MM.1S (cell line): ENCODE data around the gene ZNF329.

Source experiments
- DNase-seq: peaks from one replicate; pipeline ENCODE4 v3.0.0-alpha.2; 2015
- H2AFZ ChIP-seq: fragments of 300-600 bp; sonication (generic); 2 replicates; pipeline ENCODE4 v1.6.0; 2016; ENCODE audit warnings: antibody characterized with exemption, low read length
- H3F3A ChIP-seq: fragments of 300-600 bp; sonication (generic); 2 replicates; pipeline ENCODE4 v1.6.1; 2016; ENCODE audit warnings: mild to moderate bottlenecking, antibody characterized with exemption, low read length, moderate library complexity, mixed read lengths; ENCODE audit not compliant: insufficient read depth
- H3K27ac ChIP-seq: fragments of 300-600 bp; sonication (generic); 2 replicates; pipeline ENCODE4 v1.5.1; 2016; ENCODE audit warnings: mild to moderate bottlenecking, low read length
- H3K27me3 ChIP-seq: fragments of 300-600 bp; sonication (generic); replicated peaks from 2 replicates; pipeline ENCODE4 v1.6.0; 2016; ENCODE audit warnings: low read length; ENCODE audit not compliant: insufficient read depth
- H3K36me3 ChIP-seq: fragments of 300-600 bp; sonication (generic); replicated peaks from 2 replicates; pipeline ENCODE4 v1.6.1; 2016; ENCODE audit warnings: mild to moderate bottlenecking, low read length, mixed read lengths; ENCODE audit not compliant: insufficient read depth
- H3K4me1 ChIP-seq: fragments of 300-600 bp; sonication (generic); 2 replicates; pipeline ENCODE4 v1.6.1; 2016; ENCODE audit warnings: low read length, mixed read lengths
- H3K4me2 ChIP-seq: fragments of 300-600 bp; sonication (generic); 2 replicates; pipeline ENCODE4 v1.6.0; 2016; ENCODE audit warnings: low read depth, low read length
- H3K4me3 ChIP-seq: fragments of 300-600 bp; sonication (generic); 2 replicates; pipeline ENCODE4 v1.5.1; 2016; ENCODE audit warnings: low read length, mixed read lengths
- H3K79me2 ChIP-seq: fragments of 300-600 bp; sonication (generic); 2 replicates; pipeline ENCODE4 v1.6.1; 2016; ENCODE audit warnings: mixed run types, low read length, mixed read lengths
- H3K9ac ChIP-seq: fragments of 300-600 bp; sonication (generic); 2 replicates; pipeline ENCODE4 v1.6.1; 2016; ENCODE audit warnings: low read length, mixed read lengths
- H3K9me2 ChIP-seq: fragments of 300-600 bp; sonication (generic); replicated peaks from 2 replicates; pipeline ENCODE4 v1.6.1; 2016; ENCODE audit warnings: mild to moderate bottlenecking, low read length, mixed read lengths; ENCODE audit not compliant: insufficient read depth
- H3K9me3 ChIP-seq: fragments of 300-600 bp; sonication (generic); replicated peaks from 2 replicates; pipeline ENCODE4 v1.6.1; 2016; ENCODE audit warnings: mild to moderate bottlenecking, low read length, mixed read lengths; ENCODE audit not compliant: insufficient read depth
- H4K20me1 ChIP-seq: fragments of 300-600 bp; sonication (generic); 2 replicates; pipeline ENCODE4 v1.6.1; 2016; ENCODE audit warnings: mild to moderate bottlenecking, low read length, moderate library complexity, mixed read lengths; ENCODE audit not compliant: insufficient read depth
- EZH2 ChIP-seq: fragments of 300-600 bp; sonication (generic); optimal IDR thresholded peaks from 2 replicates; pipeline ENCODE3; 2017; ENCODE audit warnings: low read depth, mild to moderate bottlenecking, antibody characterized with exemption, low read length, mixed read lengths
- EZH2phosphoT487 ChIP-seq: fragments of 300-600 bp; sonication (generic); IDR thresholded peaks from 2 replicates; pipeline ENCODE4 v1.6.1; 2018; ENCODE audit warnings: antibody characterized with exemption, low read length
- TF ChIP-seq, protein P1 (sequence below): fragments of 300-600 bp; sonication (generic); IDR thresholded peaks from 2 replicates; pipeline ENCODE4 v1.5.1; 2016; ENCODE audit warnings: antibody characterized with exemption, low read length, mixed read lengths

The ZNF329 gene

DNA sequence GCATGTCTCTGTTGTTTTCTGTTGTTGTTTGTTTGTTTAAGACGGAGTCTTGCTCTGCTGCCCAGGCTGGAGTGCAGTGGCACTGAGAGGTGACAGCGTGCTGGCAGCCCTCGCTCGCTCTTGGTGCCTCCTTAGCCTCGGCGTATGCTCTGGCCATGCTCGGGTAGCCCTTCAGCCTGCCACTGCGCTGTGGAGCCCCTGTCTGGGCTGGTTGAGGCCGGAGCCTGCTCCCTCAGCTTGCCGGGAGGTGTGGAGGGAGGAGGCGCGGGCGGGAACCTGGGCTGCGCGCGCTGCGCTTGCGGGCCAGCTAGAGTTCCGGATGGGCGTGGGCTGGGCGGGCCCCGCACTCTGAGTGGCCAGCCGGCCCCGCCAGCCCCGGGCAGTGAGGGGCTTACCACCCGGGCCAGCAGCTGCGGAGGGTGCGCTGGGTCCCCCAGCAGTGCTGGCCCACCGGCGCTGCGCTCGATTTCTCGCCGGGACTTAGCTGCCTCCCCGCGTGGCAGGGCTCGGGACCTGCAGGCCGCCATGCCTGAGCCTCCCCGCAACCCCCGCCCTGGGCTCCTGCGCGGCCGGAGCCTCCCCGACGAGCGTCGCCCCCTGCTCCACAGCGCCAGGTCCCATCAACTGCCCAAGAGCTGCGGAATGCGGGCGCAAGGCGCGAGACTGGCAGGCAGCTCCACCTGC, 6.6 kb upstream of the ZNF329 start:
- Histone ChIP-seq H3K79me2 (no peaks in the 10 kb centered on the region), H4K20me1 (no peaks in the 10 kb centered on the region), H3K27ac (no peak overlapping the region), H2AFZ (no peak overlapping the region), H3K4me3 (no peak overlapping the region), H3K9me2 (no peaks in the 10 kb centered on the region), H3K9me3 (no peaks in the 10 kb centered on the region), H3K4me2 (no peak overlapping the region), H3F3A (no peaks in the 10 kb centered on the region), H3K27me3 (no peaks in the 10 kb centered on the region), H3K9ac (no peak overlapping the region), H3K4me1 (no peaks in the 10 kb centered on the region), H3K36me3 (no peaks in the 10 kb centered on the region)
- no peak for TF ChIP-seq EZH2
- TF ChIP-seq, protein P1, sequence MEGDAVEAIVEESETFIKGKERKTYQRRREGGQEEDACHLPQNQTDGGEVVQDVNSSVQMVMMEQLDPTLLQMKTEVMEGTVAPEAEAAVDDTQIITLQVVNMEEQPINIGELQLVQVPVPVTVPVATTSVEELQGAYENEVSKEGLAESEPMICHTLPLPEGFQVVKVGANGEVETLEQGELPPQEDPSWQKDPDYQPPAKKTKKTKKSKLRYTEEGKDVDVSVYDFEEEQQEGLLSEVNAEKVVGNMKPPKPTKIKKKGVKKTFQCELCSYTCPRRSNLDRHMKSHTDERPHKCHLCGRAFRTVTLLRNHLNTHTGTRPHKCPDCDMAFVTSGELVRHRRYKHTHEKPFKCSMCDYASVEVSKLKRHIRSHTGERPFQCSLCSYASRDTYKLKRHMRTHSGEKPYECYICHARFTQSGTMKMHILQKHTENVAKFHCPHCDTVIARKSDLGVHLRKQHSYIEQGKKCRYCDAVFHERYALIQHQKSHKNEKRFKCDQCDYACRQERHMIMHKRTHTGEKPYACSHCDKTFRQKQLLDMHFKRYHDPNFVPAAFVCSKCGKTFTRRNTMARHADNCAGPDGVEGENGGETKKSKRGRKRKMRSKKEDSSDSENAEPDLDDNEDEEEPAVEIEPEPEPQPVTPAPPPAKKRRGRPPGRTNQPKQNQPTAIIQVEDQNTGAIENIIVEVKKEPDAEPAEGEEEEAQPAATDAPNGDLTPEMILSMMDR: no peak
- no peak for TF ChIP-seq EZH2phosphoT487
- DNase-seq: no peak

DNA sequence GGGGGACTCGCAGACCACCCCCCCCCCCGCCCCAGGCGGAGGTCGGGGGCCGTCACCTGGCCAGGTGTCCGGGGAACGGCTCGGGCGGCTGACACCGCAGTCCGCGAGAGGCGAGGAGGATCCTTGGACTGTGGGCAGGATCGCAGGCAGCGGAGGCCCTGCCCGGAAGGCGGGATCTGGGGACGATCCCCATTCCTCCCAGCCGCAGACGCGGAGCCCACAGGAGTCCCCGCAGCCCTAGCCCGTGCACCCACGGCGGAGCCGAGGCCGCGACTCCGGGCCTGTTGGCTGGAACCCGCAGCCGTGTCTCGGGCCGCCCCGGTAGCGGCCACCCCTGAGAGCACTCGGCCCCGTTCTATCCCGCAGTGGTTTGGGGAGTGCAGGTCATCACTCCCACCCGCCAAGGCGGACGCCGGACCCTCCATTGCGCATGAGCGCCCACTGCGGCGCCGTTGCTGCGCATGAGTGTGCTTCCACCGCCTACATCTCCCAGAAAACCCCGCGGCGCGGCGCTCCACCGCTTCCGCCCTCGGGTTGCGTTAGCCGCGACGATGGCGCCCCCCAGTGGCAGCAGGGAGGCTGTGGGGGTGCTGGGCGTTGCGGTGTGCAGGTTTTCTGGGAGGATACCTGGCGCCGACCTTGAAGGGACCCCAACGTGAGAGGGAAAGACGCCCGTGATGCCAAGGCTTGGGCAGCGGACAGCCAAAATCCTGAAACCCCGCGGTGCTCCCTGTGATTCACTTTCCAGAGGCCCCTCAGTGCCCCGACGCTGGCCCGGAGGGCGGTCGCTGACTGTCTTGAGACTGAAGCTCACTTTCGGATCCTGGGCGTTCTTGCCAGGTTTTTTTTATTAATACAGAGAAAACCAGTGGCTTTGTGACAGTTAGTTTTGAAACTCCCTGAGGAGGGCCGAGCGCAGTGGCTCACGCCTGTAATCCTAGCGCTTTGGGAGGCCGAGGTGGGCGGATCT, 4.4 kb upstream of the ZNF329 start:
- H3K9me2 ChIP-seq: no peaks in the 10 kb centered on the region

DNA sequence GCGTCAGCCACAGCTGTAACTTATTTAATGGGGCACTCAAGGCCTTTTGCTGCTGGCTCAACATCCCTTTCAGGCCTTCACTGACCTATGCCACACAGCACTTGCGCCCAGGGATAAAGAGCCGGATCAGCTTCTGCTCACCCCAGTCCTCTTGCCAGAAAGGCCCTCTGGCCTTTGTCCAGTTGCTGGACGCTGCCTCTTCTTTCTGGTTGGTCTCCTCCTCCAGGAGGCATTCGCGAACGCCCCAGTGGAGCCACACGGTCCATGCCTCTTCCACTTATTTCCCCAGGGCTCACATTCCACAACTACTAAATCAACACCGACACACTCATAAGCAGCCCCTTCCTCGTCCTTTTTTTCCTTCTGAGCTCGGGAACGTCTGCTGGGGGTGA, 3.7 kb upstream of the ZNF329 start:
- Histone ChIP-seq H3K79me2 (no peaks in the 10 kb centered on the region), H3K4me3 (no peak overlapping the region), H4K20me1 (no peaks in the 10 kb centered on the region), H3K4me1 (no peaks in the 10 kb centered on the region), H3K9me3 (no peaks in the 10 kb centered on the region), H3K9me2 (no peaks in the 10 kb centered on the region), H3F3A (no peaks in the 10 kb centered on the region), H3K36me3 (no peaks in the 10 kb centered on the region), H3K27me3 (no peaks in the 10 kb centered on the region), H3K9ac (no peak overlapping the region), H3K27ac (no peak overlapping the region), H3K4me2 (no peak overlapping the region), H2AFZ (no peak overlapping the region)
- TF ChIP-seq EZH2 (no peak), EZH2phosphoT487 (no peak)
- TF ChIP-seq, protein P1: no peak
- no peak for DNase-seq

More for the DNA sequence above, 4.4 kb upstream of the ZNF329 start:
- Histone ChIP-seq H3K4me2 (peak overlapping the region; percentile 8; the same call in 1 of the 2 replicates), H3K36me3 (no peaks in the 10 kb centered on the region), H4K20me1 (no peaks in the 10 kb centered on the region), H2AFZ (peak overlapping the region; percentile 42; the same call in 1 of the 2 replicates), H3K79me2 (no peaks in the 10 kb centered on the region), H3K9ac (no peak overlapping the region), H3K27ac (no peak overlapping the region), H3K4me1 (no peaks in the 10 kb centered on the region), H3F3A (no peaks in the 10 kb centered on the region), H3K9me3 (no peaks in the 10 kb centered on the region), H3K27me3 (no peaks in the 10 kb centered on the region), H3K4me3 (peak overlapping the region; percentile 43)
- TF ChIP-seq, protein P1: peak; percentile 54
- TF ChIP-seq EZH2phosphoT487 (no peak), EZH2 (no peak)
- peak; percentile 70 for DNase-seq
